HCEC 1CT (cell line): ENCODE results near the gene CIAO1.
A peak's percentile ranks its signal among the peaks of the same experiment; 100 is the strongest.
"Not testable (repeated sequence)": the region's sequence is repeated elsewhere in the genome, so short reads cannot be mapped to it uniquely, and the experiment has no call there.

Experiments
- DNase-seq: peaks from one replicate; pipeline ENCODE4 v3.0.0-alpha.2; 2017

Gene CIAO1

DNA sequence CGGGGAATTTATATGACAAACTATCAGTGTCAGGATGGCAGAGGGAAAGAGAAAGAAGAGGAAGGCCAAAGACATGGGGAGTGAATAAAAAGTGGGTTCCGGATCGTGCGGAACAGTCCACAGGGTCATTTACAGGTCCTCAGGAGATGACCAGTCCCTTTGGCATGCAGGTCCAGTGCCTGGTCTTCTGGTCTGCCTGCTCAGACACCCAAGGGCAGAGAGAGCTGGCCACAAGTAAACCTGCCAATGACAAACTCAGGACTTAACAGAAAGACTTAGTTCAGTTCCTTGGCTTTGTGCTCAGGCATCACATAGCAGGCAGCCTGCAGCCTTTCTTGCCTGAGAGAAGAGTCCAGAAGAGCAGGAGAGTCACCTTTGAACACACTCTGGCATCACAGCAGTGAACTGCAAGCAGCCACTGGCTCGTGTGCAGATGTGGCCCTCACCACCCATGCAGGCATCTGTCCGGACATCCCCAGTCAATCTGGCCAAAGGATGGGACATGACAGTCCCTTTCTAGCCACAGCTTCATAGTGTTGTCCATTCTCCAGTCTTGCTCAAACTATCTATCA, 14.2 kb upstream of the CIAO1 start:
- peak; percentile 76 for DNase-seq

DNA sequence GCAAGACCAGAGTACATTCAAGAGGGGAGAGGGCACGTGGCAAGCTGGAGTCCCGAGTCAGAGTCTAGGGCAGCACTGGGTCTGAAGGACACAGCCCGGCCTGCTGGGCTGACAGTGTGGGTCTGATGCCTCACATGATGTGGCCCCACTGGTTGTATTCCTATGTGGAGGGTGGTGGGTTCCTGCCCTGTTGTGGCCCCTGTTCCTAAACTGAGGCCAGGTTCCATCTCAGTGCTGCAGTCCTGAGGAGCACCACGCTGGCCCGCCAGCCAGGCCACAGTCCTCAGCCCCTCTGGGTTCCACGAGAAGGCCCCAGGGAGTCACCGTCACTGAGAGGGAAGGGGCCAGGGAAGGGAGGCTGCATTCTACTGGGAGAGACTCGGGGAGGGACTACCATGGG, 13.5 kb upstream of the CIAO1 start:
- DNase-seq: no peak

DNA sequence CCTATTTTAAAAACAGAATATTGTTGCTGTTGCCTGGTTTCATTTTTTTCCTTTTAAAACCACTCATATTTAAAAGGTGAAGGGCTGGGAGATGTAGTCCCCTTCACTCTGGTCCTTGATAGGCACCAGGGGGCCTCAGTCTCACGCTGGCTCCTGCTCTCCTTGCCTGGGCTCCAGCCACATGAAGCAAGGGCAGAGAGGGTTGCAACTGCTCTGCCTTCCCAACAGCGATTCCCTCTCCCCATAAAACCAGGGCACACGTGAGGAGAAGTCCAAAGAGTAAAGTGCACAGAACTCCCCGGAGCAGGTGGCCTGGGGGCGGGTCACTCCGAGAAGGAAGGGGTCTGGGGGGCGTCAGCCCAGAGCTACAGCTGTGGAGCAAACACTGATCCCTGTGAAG, 13.0 kb upstream of the CIAO1 start:
- no peak for DNase-seq

DNA sequence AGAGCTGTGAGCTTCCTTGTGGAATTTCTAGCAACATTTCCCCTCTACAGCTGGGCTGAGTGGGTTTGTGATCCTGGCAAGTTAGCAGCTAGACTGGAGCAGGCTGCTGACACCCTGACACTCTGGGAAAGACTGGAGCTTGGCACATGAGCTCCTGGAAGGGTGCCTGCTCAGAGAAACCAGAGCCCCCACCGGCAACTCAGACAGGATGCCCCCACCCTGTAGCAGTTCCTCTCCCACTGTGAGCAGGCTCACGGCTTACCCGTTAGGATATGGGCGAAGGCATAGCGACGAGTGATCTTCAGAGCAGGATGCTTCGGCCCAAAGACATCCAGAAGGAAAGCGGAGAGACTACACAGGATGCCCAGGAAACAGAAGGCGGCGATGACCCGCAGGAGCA, 11.5 kb upstream of the CIAO1 start:
- no peak for DNase-seq

DNA sequence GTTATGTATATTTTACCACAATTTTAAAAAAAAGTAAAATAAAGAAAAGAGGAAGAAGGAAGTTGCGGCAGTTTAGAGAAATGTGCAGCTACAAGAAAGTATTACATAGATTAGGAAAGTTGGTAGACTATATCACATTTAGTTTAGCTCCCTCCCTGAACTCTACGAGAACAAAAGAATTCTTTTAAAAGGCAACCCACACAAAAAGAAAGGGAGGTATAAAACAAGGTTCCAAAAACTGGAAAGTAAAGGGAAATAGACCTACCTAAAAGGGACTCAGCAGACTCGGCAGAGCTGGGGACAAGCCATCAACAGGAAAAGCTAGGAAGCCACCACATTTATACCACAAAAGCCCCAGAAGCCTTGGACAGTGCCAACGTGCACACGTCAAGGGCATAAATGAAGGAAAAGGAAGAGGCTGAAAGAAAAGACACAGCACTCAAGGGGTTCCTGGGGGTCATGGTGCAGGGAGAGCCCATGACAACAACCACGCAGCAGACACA, 9.4 kb upstream of the CIAO1 start:
- no peak for DNase-seq

DNA sequence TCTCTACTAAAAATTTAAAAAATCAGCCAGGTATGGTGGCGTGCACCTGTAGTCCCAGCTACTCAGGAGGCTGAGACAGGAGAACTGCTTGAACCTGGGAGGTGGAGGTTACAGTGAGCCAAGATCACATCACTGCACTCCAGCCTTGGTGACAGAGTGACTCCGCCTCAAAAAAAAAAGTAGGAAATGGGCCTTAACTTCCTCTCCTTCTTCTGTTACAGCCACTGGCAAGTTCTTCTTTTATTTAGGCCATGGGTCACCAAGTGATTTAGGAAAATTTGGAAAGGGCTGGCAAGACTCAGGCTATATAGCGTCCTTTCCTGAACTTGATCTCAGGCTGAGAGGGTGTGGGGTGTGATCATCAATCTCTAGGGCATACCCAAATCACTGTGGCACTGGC, 8.3 kb upstream of the CIAO1 start:
- not testable (repeated sequence) for DNase-seq

DNA sequence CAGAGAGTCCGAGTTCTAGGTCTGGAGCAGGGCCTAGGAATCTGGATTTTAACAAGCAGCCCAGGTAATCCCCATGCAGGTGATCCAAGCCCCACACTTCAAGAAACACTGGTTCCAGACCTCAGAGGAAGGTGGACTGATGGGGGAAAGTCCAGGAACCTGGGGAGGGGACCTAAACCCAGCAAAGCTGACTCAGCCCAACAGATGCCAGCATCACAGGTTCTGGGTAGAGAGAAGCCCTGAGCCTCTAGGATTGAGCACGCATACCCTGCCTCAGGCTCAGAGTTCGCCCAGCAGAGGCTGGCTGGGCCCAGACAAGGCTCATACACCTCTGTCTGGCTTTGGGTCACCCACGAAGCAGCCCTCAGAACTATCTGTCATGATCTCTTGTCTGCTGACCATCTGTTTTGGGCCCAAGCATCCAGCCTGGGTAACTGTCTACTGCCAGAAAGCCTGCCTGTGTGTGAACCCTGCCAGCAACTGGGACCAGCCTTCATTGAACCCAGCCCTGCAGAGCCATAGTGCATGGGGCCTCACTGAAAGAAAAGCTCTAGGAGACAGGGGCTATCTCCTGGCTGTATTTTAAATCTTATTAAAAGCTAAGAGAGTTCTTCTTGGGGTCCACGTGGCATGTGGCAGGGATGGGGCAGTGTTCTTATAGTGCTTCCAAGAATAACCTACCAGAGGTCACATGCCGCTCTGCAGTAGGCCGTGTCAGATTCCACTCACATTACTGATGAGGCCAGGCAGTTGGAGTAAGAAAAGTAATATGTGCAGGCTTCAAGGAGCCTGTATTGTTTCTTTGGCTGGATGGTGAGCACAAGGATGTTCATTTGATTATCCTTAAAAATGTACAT, 7.6 kb upstream of the CIAO1 start:
- no peak for DNase-seq

DNA sequence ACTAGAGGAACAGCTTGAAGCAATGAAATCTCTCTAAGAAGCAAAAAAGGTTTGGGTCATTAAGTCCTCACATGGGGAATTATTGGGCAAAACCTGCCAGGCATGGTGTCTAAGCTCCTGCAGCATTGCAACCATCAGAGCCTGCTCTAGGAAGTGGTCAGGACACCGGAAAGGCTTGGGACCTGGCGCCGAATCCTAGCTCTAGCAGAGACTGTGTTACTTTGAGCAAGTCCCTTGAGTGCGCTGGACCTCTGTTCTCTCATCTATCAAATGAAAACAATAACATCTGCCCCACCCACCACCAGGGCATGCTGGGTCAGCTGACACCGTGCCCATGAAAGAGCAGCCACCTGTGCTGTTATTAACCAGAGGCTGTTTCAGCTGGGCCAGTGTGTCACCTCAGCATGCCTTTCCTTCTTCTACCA, 6.5 kb upstream of the CIAO1 start:
- no peak for DNase-seq

DNA sequence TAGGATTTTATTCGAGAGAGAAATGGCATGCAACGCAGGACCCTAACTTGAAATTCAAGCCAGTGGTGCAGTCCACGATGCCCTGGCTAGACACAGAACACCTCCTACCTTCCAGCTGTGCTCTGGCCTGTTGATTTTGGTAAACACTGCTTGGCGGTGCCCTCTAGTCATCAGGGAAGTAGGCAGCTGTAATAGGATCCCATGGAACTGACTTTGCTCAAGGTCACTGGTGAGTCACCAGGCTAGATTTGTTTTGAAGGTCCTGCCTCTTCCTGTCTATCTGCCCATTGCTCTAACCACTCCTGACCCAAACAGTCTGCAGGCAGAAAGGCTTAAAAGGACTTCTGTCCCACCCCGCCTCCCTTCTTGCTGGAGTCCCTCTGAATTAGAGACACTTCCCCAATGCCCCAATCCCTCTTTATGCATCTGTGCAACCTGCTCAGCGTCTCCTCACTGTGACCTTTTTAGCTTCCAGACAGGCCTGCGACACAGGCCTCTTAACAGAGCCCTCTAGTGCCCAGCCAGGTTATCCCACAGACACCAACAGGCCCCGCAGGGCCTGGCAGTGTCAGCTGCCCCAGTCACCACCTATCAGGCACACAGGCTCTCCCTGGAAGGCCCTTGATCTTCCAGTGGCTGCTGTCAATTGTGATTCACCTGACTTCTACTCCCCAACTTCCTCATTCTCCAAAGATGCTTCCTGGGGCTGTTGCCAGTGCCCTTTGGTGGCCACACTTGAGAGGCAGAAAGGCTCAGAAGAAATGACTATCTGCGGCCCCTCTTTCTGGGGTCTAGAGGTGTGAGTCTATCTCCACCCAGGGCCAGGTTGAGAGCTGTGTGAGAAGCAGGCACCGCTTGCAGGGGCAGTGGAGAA, 5.4 kb upstream of the CIAO1 start:
- peak; percentile 96 for DNase-seq

DNA sequence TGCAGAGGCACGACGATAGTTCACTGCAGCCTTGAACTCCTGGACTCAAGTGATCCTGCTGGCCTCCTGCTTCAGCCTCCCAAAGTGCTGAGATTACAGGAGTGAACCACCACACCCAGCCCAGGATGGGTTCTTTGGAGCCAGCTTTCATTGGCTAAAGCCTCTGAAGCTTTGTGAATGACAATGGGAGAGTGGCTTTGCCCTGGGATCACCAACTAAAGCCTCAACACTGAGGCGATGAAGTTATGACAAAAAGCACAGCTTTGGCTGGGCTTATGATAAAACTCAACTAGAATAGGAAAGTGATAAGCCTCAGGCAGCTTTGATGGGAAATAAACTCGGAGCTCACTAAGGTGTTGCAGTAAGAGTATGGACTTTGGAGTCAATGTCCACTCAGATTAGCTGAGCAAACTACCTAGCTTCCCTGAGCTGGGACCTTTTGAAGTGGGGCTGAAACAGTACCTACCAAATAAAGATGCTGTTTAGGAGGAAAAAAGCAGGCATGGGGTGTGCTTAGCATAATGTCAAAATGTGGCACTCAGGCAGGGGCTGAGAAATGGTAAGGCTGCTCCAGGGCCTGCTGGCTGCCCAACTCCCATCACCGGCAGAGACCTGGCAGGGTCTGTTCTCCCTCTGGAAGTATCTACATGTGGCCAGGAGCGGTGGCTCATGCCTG, 4.6 kb upstream of the CIAO1 start:
- no peak for DNase-seq

DNA sequence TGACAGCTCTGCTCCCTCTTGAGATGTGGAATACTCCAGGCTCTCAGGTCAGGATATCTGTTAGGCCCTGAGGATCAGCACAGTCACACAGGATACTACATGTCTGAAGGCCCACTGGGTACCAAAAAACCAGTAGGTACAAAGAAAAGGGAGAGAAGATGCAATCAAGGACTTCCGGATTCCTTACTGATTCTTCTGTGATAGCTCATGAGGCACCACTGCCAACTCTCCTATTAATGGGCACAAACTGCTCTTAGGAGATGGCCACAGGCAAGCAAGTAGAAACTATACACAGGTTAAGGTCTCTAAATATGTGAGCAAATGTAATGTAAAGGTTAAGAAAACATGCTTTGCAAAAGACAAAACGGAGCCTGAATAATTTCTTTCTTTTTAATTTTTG, 3.7 kb upstream of the CIAO1 start:
- peak; percentile 5 for DNase-seq

DNA sequence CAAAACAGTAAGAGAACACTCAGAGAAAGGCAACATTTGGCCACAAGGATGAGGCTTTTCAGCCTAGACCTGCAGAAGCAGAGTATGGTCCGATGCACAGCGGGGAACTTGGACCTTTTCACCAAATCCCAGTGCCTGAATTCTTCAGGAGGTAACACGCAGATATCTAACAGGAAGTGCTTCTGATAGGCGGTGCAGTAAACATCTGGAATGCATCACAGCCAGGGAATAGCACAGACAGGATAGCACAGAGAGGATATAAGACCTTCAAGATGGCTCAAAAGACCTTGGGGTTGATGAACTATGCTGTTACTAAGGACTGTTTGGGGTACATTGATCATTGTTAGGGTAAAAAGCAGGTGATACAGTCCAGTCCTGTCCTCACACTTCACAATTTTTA, 1.9 kb upstream of the CIAO1 start:
- DNase-seq: no peak

DNA sequence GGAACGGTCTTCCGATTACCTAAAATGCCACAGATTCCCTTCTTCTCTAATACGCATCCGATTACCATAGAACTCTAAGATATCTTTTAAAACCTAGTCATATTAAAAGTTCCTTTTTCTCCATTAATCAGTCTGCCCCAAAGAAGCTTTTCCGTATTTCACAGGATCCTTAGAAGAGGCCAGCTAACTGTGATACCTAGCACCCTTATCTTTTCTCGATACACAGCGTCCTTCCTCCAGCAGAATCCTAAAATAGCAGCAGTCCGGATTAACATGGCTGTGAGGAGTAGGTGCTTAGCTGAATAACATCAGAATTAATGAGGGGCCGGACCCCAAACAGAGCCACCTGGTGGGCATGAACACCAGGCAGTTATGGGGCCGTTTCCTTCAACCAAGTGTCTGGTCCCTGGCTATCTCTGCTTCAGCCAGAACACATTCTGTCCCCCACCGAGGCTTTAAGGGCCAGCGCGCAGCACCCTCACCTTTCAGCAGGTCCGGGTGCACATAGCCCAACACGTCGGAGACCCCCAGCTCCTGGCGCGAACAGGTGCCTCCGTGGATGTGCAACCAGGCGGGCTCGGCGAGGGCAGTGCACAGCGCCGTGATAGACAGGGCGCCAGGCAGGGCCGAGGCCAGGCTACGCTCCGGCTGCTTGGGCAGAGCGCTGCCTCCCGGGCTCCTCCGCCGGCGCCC, 1.2 kb upstream of the CIAO1 start:
- peak; percentile 13 for DNase-seq

DNA sequence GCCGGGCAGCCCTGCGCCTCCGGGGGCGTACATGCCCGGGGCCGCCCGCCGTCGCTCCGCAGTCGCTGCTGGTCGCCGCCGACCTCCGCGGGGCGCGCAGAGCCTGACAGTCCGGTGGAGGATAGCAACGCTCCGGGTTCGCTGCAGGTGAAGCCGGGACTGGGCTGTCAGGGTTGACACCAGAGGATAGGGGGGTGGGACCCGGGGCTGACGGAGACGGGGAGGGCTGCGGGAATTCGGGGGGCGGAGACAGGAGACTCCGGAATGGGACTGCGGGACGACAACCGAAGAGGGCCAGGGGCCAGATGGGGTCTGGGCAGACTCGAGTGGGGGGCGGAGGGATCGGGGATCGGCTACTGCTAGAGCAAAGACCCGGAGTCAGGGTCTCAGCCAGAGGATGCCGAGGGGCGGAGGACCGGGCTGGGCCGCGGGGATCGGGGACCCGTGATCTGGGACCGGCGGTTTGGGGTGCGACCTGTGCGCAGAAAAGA, 631 bp upstream of the CIAO1 start:
- no peak for DNase-seq

DNA sequence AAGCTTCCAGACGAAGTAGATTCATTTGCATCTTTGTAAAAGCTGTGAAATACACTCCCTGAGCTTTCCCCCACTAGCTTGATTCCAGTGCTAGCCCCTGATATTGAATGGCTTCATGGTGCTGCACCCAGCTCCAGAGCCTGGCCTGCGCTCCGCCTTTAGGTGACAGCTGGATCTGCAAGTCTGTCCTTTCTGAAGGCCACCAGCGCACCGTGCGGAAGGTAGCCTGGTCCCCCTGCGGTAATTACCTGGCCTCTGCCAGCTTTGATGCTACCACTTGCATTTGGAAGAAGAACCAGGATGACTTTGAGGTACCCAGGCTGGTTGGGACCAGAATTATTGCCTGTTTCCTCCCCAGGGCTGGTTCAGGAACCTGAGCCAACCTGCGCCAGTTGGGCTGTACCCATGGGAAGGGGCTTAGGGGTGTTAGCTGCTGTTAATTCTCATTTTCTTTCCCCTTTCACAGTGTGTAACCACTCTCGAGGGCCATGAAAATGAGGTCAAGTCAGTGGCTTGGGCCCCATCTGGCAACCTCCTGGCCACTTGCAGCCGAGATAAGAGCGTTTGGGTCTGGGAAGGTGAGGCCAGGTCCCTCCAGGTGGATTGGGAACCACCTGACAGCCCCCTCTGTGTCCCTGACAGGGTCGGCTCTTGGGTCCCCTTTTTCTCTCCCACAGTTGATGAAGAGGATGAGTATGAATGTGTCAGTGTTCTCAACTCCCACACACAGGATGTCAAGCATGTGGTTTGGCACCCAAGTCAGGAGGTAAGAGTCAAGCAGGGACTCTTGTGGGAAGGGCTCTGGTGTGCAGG, 1.3 kb downstream of the CIAO1 start:
- DNase-seq: peak; percentile 34

DNA sequence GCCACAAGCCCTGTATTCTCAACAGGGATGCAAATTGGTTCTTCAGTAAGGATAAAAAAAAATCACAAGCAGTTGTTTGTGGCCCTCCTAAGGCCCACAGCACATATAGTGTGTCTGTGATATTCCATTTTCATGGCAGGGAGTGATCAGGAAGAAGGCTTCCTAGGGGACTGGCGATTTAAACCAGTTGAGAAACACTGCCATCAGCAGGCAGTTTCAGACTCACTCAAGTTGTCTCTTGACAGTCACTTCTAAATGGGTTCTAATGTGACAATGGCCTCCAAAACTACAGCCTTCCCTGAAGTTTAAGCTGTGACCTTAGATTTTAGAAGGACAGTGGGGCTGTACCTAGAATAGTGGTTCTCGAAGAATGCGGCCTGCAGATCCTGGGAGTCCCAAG, 6.0 kb downstream of the CIAO1 start:
- DNase-seq: no peak

DNA sequence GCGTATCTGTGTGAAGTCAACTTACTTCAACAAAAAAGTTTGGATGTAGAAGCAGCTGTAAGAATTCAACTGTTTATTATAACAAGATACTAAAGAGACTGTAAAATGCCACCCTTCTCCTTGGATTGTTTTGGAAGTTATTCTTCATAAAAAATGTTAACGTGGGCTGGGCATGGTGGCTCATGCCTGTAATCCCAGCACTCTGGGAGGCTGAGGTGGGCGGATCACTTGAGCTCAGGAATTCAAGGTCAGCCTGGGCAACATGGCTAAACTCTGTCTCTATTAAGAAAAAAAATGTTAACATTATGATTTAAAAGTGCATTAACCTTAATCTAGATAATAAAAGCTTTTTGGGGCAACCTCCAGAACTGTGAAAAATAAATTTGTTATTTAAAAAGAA, 7.7 kb downstream of the CIAO1 start:
- no peak for DNase-seq

DNA sequence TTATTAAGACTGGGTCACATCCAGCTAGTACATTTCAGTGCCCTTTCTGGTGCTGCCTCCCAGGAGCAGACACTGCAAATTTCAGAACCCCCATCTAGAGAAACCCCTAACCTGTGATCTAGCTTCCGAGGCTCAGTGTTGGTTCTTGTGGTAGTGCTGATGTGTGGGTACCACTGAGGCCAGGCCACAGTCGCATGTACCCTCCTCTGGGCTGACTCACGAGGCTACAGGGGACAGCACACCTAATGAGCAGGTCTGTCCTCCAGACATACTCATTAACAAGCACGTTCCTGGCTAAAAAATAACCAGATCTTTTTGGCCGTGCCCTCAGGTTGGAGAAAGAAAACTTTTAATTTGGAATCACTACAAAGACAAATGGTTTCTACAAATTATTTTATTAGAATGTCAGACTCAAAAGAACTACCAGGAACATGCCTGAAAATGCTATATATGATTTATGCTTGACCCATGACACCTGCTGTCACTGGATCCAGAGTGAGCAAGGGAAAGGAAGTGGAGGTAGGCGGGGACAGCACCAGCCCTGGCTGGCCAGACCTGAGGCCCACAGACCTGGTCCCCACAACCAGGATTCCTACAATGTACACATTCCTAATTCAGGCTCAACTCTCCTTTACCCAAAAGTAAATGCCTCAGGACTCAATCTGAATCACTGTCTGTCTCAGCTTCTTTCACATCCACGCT, 8.5 kb downstream of the CIAO1 start:
- DNase-seq: no peak

DNA sequence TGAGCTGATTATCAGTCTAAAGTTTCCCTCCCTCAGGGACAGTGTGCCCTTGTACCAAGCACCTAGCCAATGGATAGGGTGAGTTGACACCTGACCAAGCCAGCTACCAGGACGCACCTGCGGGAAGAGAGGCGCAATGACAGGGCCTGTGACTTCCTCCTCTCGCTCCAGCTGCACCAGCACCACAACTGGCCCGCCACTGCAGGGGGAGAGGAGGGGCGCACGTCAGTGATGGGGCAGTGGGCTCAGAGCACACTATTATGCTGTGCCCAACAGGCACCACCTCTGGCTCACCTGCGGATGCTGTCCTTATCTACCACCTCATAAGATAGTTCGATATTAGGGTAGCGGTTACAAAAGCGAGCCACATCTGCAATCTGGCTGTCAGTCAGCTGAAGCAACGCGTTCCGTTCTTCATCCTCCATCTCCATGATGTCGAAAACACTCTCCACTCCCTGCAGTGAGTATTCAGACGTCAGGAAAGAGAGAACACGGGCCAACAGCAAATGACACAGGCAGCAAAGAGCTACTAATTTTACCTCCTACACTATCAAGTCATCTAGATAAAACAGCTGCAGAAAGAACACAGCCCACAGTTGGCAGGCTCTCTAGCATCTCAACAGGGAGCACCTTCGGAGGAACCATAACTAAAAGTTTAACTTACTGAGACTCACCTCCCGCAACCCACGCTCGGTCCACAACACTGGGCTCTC, 10.9 kb downstream of the CIAO1 start:
- no peak for DNase-seq
